SU-DHL-6 (cell line): Measurements from ENCODE around the gene CARD18.

Experiments
- H2AFZ ChIP-seq: fragments of 200-600 bp; sonication (generic); 2 replicates; pipeline ENCODE4 v1.6.1; 2014; ENCODE audit warnings: low read depth, mild to moderate bottlenecking, moderate library complexity, mixed read lengths, antibody characterized with exemption, low read length; ENCODE audit not compliant: severe bottlenecking
- H3F3A ChIP-seq: fragments of 200-600 bp; shearing (Covaris generic); 2 replicates; pipeline ENCODE4 v1.6.0; 2016; ENCODE audit warnings: antibody characterized with exemption, mild to moderate bottlenecking; ENCODE audit not compliant: insufficient read depth
- H3K27ac ChIP-seq: fragments of 200-600 bp; sonication (generic); 2 replicates; pipeline ENCODE4 v1.5.1; 2016; ENCODE audit warnings: low read depth, mild to moderate bottlenecking, low read length, moderate library complexity, mixed read lengths
- H3K27me3 ChIP-seq: fragments of 200-600 bp; sonication (generic), shearing (Covaris generic); 2 replicates; pipeline ENCODE4 v1.6.0; 2014; ENCODE audit warnings: mild to moderate bottlenecking, low read length
- H3K36me3 ChIP-seq: fragments of 200-600 bp; sonication (generic); 2 replicates; pipeline ENCODE4 v1.6.1; 2014; ENCODE audit warnings: mild to moderate bottlenecking, low read length, mixed read lengths
- H3K4me2 ChIP-seq: fragments of 300-600, 200-600 bp; shearing (Covaris generic), sonication (generic); 2 replicates; pipeline ENCODE4 v1.6.0; 2014; ENCODE audit warnings: low read length, low read depth, mild to moderate bottlenecking; ENCODE audit not compliant: poor library complexity, severe bottlenecking
- H3K4me3 ChIP-seq: fragments of 200-600 bp; sonication (generic); 2 replicates; pipeline ENCODE4 v1.5.1; 2014; ENCODE audit warnings: antibody characterized with exemption, low read length, mild to moderate bottlenecking, mixed read lengths; ENCODE audit not compliant: insufficient read depth, poor library complexity, severe bottlenecking
- H3K79me2 ChIP-seq: fragments of 200-600 bp; sonication (generic); 2 replicates; pipeline ENCODE4 v1.6.1; 2014; ENCODE audit warnings: mild to moderate bottlenecking, low read length, moderate library complexity; ENCODE audit not compliant: insufficient read depth
- H3K9ac ChIP-seq: fragments of 200-600 bp; sonication (generic); 2 replicates; pipeline ENCODE4 v1.7.0; 2014; ENCODE audit warnings: mild to moderate bottlenecking, low read length
- H3K9me2 ChIP-seq: fragments of 200-600 bp; sonication (generic); replicated peaks from 2 replicates; pipeline ENCODE4 v1.6.1; 2014; ENCODE audit warnings: low read length; ENCODE audit not compliant: insufficient read depth
- H3K9me3 ChIP-seq: fragments of 200-600 bp; sonication (generic); 2 replicates; pipeline ENCODE4 v1.6.1; 2014; ENCODE audit warnings: low read length, mixed read lengths; ENCODE audit not compliant: insufficient read depth
- H4K20me1 ChIP-seq: fragments of 200-600 bp; sonication (generic); 2 replicates; pipeline ENCODE4 v1.6.1; 2014; ENCODE audit warnings: low read depth, mild to moderate bottlenecking, antibody characterized with exemption, low read length, moderate library complexity, mixed read lengths
- EZH2phosphoT487 ChIP-seq: fragments of 200-600 bp; sonication (generic), shearing (Covaris generic); conservative IDR thresholded peaks from 2 replicates; pipeline ENCODE4 v1.6.1; 2018; ENCODE audit warnings: mild to moderate bottlenecking, antibody characterized with exemption, low read length, moderate library complexity, mixed read lengths
- TF ChIP-seq, protein P1 (sequence below): fragments of 200-600 bp; sonication (generic); IDR thresholded peaks from one replicate; pipeline ENCODE4 v1.5.1; 2017; ENCODE audit warnings: antibody characterized with exemption, mild to moderate bottlenecking, low read length, moderate library complexity; ENCODE audit not compliant: insufficient read depth, poor library complexity, severe bottlenecking

CARD18 gene

GRCh38 chr11:105156231-105156630, 16.7 kb upstream of the CARD18 start:
- no peaks in the 10 kb centered on the region for H3K9me2 ChIP-seq
- H3F3A ChIP-seq = no peaks in the 10 kb centered on the region
- no peaks in the 10 kb centered on the region for H3K9me3 ChIP-seq
- H3K27me3 ChIP-seq = no peaks in the 10 kb centered on the region
- no peaks in the 10 kb centered on the region for H3K36me3 ChIP-seq
- no peak overlapping the region for H3K4me3 ChIP-seq
- H3K9ac ChIP-seq = no peak overlapping the region
- no peaks in the 10 kb centered on the region for H3K79me2 ChIP-seq
- H2AFZ ChIP-seq = no peak overlapping the region
- no peak overlapping the region for H3K4me2 ChIP-seq
- no peak for TF ChIP-seq EZH2phosphoT487
- TF ChIP-seq, protein P1, sequence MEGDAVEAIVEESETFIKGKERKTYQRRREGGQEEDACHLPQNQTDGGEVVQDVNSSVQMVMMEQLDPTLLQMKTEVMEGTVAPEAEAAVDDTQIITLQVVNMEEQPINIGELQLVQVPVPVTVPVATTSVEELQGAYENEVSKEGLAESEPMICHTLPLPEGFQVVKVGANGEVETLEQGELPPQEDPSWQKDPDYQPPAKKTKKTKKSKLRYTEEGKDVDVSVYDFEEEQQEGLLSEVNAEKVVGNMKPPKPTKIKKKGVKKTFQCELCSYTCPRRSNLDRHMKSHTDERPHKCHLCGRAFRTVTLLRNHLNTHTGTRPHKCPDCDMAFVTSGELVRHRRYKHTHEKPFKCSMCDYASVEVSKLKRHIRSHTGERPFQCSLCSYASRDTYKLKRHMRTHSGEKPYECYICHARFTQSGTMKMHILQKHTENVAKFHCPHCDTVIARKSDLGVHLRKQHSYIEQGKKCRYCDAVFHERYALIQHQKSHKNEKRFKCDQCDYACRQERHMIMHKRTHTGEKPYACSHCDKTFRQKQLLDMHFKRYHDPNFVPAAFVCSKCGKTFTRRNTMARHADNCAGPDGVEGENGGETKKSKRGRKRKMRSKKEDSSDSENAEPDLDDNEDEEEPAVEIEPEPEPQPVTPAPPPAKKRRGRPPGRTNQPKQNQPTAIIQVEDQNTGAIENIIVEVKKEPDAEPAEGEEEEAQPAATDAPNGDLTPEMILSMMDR = no peak
- no peak overlapping the region for H3K27ac ChIP-seq
- no peaks in the 10 kb centered on the region for H4K20me1 ChIP-seq

- Histone ChIP-seq H3K27ac (no peak overlapping the region), H3K36me3 (no peaks in the 10 kb centered on the region), H3K27me3 (no peaks in the 10 kb centered on the region), H3F3A (no peaks in the 10 kb centered on the region), H3K4me2 (no peak overlapping the region), H3K79me2 (no peaks in the 10 kb centered on the region), H3K9me3 (no peaks in the 10 kb centered on the region), H3K4me3 (no peak overlapping the region), H3K9ac (no peak overlapping the region), H2AFZ (no peak overlapping the region), H3K9me2 (no peaks in the 10 kb centered on the region), H4K20me1 (no peaks in the 10 kb centered on the region)
- no peak for TF ChIP-seq EZH2phosphoT487
- TF ChIP-seq, protein P1 = no peak
Measured at GRCh38 chr11:105155679-105156078, 16.1 kb upstream of the CARD18 start.

GRCh38 chr11:105153392-105153791, 13.8 kb upstream of the CARD18 start:
- no peaks in the 10 kb centered on the region for H3K27me3 ChIP-seq
- H3K79me2 ChIP-seq = no peaks in the 10 kb centered on the region
- no peaks in the 10 kb centered on the region for H3K36me3 ChIP-seq
- no peak overlapping the region for H3K4me2 ChIP-seq
- no peak overlapping the region for H3K4me3 ChIP-seq
- no peak for TF ChIP-seq EZH2phosphoT487
- TF ChIP-seq, protein P1 = no peak
- H3K9me3 ChIP-seq = no peaks in the 10 kb centered on the region
- no peaks in the 10 kb centered on the region for H3F3A ChIP-seq
- no peak overlapping the region for H3K9ac ChIP-seq
- no peaks in the 10 kb centered on the region for H4K20me1 ChIP-seq
- H2AFZ ChIP-seq = no peak overlapping the region
- H3K27ac ChIP-seq = no peak overlapping the region
- no peaks in the 10 kb centered on the region for H3K9me2 ChIP-seq
